ENCODE results near the gene CCNA2. TPM values are rescaled to one million over a fixed set of nuclear protein-coding genes. Genes with fewer than 3 reads are reported as not detected.

The CCNA2 gene
- total RNA-seq, 4 donors from 2014 or later: 1.2 to 5.2 (median 3.4) TPM

DNA sequence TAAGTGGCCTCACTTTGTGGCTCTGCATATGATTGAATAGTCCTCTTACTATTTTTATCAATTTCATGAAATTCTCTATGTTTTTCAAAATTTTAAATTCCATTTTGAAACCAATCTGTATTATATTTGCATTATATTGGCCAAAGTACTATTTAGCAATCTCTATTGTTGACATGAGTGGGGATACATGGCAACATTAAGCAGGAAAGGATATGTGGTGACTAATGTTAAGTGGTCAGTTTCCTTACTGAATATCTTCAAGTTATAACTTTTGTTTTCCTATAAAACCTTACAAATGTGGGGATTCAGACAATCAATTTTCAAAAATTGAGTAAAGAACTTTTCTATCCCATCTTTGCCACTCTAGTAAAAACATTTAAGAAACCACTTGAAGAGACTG, 36.4 kb upstream of the CCNA2 start:
- Histone ChIP-seq H3K27me3 (no peaks in the 10 kb centered on the region), H3K9me3 (no peaks in the 10 kb centered on the region), H3K27ac (no peak overlapping the region), H3K4me3 (no peak overlapping the region), H3K36me3 (peaks cover 0 to 69% (median 0%) of the 10 kb centered on the region in 3 donors), H3K4me1 (peaks cover 0 to 6% (median 0%) of the 10 kb centered on the region in 4 donors)
- TF ChIP-seq EP300 (IDR thresholded peaks at IDR 0.05): no peak
- TF ChIP-seq, protein P1, sequence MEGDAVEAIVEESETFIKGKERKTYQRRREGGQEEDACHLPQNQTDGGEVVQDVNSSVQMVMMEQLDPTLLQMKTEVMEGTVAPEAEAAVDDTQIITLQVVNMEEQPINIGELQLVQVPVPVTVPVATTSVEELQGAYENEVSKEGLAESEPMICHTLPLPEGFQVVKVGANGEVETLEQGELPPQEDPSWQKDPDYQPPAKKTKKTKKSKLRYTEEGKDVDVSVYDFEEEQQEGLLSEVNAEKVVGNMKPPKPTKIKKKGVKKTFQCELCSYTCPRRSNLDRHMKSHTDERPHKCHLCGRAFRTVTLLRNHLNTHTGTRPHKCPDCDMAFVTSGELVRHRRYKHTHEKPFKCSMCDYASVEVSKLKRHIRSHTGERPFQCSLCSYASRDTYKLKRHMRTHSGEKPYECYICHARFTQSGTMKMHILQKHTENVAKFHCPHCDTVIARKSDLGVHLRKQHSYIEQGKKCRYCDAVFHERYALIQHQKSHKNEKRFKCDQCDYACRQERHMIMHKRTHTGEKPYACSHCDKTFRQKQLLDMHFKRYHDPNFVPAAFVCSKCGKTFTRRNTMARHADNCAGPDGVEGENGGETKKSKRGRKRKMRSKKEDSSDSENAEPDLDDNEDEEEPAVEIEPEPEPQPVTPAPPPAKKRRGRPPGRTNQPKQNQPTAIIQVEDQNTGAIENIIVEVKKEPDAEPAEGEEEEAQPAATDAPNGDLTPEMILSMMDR (IDR thresholded peaks at IDR 0.05): no peak
- no peak for TF ChIP-seq POLR2A (IDR thresholded peaks at IDR 0.05)
- DNase-seq (ENCODE audit: low spot score in 2 of 2): no peak

DNA sequence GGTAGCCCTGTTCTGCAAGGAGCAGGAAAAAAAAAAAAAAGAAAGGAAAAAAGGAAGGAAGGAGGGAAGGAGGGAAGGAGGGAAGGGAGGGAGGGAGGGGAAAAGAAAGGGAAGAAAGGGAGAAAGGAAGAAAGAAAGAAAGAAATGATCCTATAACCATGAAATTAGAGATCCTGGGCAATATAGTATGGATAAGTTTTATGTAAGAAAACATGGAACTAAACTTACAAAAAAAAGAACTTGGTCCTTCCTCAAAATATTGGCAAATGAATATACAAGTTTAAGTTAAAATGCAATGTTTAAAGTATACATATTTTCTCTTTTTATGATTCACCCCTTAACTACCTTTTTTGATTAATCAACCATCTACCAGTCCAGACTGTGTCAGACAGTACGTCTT, 27.7 kb upstream of the CCNA2 start:
- Histone ChIP-seq H3K27me3 (no peaks in the 10 kb centered on the region), H3K27ac (no peak overlapping the region), H3K4me1 (no peaks in the 10 kb centered on the region), H3K36me3 (peaks cover 0 to 66% (median 0%) of the 10 kb centered on the region in 3 donors), H3K4me3 (no peak overlapping the region), H3K9me3 (no peaks in the 10 kb centered on the region)
- DNase-seq (ENCODE audit: low spot score in 2 of 2): no peak
- TF ChIP-seq, protein P1 (IDR thresholded peaks at IDR 0.05): no peak
- TF ChIP-seq POLR2A (IDR thresholded peaks at IDR 0.05): no peak
- no peak for TF ChIP-seq EP300 (IDR thresholded peaks at IDR 0.05)
- WGBS, 2 donors: 92 to 99% methylated on average over 1 of the region's 1 CpG

DNA sequence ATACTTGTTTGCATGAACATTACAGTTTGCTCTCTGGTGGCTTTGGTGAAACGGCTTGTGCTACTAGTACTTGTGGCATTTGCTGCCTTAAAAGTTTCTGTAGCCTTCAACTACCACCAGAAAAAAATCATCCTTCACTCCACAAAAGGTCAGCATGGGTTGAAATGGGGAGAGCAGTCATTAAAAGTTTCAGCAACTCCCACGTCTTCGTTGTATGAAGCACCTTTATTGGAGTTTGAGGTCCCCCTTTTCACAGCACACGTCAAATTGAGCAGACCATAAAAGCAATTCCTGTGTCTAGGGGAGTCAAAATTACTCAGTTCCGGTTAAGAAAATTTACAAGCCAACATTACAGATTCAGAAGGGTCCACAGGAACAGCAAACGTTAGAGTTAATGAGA, 23.0 kb upstream of the CCNA2 start:
- Histone ChIP-seq H3K9me3 (no peaks in the 10 kb centered on the region), H3K4me3 (no peak overlapping the region), H3K27ac (no peak overlapping the region), H3K36me3 (peaks cover 0 to 82% (median 3%) of the 10 kb centered on the region in 3 donors), H3K4me1 (no peaks in the 10 kb centered on the region), H3K27me3 (no peaks in the 10 kb centered on the region)
- DNase-seq (ENCODE audit: low spot score in 2 of 2): no peak
- no peak for TF ChIP-seq POLR2A (IDR thresholded peaks at IDR 0.05)
- TF ChIP-seq, protein P1 (IDR thresholded peaks at IDR 0.05): no peak
- no peak for TF ChIP-seq EP300 (IDR thresholded peaks at IDR 0.05)
- 42 to 55% methylated on average over 6 of the region's 6 CpGs for WGBS, 2 donors

DNA sequence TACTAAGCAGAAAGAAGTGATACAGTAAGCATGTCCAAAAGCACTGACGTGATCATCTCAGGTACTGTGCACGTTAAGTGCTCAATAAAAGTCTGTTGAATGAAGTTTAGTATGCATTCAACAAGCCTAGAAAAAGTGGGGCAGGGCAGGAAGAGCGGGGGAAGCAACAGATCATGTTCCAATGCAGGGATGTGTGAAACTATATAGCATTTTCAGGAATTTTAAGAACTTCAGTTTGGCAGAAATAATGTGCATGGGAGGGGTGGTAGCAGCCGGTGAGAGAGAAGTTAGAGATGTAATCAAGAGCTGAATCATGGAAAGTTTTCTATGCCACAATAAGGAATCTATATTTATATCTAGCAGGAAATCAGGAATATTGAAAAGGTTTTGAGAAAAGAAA, 19.2 kb upstream of the CCNA2 start:
- DNase-seq (ENCODE audit: low spot score in 2 of 2): no peak
- H3K36me3 ChIP-seq: peaks cover 0 to 91% (median 3%) of the 10 kb centered on the region in 3 donors
- no peak for TF ChIP-seq POLR2A (IDR thresholded peaks at IDR 0.05)
- no peak for TF ChIP-seq EP300 (IDR thresholded peaks at IDR 0.05)
- TF ChIP-seq, protein P1 (IDR thresholded peaks at IDR 0.05): no peak
- H3K9me3 ChIP-seq: no peaks in the 10 kb centered on the region
- H3K27ac ChIP-seq: no peak overlapping the region
- H3K27me3 ChIP-seq: no peaks in the 10 kb centered on the region
- H3K4me3 ChIP-seq: no peak overlapping the region
- WGBS, 2 donors: 89 to 94% methylated on average over 4 of the region's 4 CpGs
- H3K4me1 ChIP-seq: no peaks in the 10 kb centered on the region

DNA sequence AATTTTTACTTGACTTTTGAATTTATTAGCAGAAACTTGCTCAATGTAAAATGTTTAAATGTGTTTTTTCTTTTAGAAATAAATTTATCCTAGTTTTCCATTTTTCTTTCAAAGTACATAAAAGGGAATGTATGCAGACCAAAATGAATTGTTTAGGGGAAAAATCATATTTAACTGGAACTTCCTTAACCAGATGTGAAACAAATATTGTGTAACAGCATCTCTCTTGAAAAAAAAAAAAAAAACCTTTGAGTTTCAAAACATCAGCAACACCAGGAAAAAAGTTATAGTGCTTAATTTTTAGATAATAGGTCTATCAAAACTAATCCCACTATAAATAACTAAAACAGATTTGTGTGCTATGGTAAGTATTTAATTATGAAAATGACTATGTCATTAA, 14.5 kb upstream of the CCNA2 start:
- Histone ChIP-seq H3K9me3 (no peaks in the 10 kb centered on the region), H3K27me3 (no peaks in the 10 kb centered on the region), H3K36me3 (peaks cover 0 to 95% (median 0%) of the 10 kb centered on the region in 3 donors), H3K4me3 (no peak overlapping the region), H3K27ac (no peak overlapping the region), H3K4me1 (no peaks in the 10 kb centered on the region)
- TF ChIP-seq, protein P1 (IDR thresholded peaks at IDR 0.05): no peak
- TF ChIP-seq EP300 (IDR thresholded peaks at IDR 0.05): no peak
- no peak for TF ChIP-seq POLR2A (IDR thresholded peaks at IDR 0.05)
- DNase-seq (ENCODE audit: low spot score in 2 of 2): no peak
